ENCODE measurements around the gene RAMP2.
"Not testable (repeated sequence)": the region's sequence is repeated elsewhere in the genome, so short reads cannot be mapped to it uniquely, and the experiment has no call there.

The RAMP2 gene

DNA sequence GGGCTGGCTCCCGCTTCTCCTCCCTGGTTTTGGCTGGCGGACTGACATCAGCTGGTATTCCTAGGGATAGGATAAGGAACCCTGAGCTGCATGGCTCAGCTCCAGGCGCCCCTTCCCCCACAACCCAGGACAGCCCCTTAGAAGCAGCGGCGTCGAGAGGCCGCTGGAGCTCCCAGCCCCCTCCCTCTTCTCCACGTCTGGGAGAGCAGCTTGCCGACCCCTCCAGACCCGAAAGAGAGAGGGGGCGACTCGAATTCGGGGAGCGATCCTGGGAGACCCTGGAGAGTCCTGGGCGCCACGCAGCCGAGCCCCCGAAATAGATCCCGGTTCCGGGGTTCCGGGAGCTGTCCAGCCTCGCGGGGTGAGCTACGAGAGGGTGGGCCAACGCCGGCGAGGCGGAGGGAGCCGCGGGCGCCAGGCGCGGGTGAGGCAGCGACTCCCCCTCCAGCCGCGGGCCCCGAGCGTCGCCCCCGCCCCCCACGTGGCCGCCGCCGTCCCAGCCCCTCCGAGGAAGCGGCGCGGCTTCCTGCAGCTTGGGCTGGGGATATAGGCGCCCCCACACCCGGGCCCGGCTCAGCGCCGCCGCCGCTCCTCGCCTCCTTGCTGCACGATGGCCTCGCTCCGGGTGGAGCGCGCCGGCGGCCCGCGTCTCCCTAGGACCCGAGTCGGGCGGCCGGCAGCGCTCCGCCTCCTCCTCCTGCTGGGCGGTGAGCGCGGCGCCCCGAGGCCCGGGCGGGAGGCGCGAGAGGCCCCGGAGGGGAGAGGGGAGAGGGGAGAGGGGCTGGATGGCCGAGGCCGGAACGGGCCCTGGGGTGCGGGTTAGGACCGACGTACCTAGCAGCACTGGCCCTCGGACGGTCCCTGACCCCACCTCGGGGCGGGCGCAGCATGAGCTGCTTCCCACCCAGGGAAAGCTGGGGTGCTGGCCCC, at the start of gene RAMP2:
Gene RAMP2, plus strand, starts transcription at position 576 of the 930 bp plus-strand sequence. Its CDS starts 35 bp downstream, at position 611.
- DNase-seq: peak; percentile 19

GRCh38 chr17:42720996-42721583, 39.9 kb upstream of the RAMP2 start:
- peak; percentile 67 for DNase-seq

- no peak for DNase-seq
Observed at GRCh38 chr17:42723636-42724035, 37.4 kb upstream of the RAMP2 start.

DNA sequence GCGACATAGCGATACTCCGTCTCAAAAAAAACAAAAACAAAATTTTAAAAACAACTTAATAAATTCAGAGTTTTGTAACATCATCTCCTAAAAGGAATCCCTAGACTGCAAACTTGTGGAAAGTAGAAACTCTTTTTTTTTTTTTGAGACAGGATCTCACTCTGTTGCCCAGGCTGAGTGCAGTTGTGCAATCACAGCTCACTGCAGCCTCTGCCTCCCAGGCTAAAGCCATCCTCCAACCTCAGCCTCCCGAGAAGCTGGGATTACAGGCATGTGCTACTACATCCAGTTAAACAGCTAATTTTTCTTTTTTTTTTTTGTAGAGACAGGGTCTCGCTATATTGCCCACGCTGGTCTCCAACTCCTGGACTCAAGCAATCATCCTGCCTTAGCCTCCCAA, 35.9 kb upstream of the RAMP2 start:
- DNase-seq: no peak

GRCh38 chr17:42740699-42741098, 20.3 kb upstream of the RAMP2 start:
- no peak for DNase-seq

GRCh38 chr17:42742916-42743315, 18.1 kb upstream of the RAMP2 start:
- DNase-seq: not testable (repeated sequence)

GRCh38 chr17:42743595-42744282, 17.3 kb upstream of the RAMP2 start:
- peak; percentile 18 for DNase-seq

DNA sequence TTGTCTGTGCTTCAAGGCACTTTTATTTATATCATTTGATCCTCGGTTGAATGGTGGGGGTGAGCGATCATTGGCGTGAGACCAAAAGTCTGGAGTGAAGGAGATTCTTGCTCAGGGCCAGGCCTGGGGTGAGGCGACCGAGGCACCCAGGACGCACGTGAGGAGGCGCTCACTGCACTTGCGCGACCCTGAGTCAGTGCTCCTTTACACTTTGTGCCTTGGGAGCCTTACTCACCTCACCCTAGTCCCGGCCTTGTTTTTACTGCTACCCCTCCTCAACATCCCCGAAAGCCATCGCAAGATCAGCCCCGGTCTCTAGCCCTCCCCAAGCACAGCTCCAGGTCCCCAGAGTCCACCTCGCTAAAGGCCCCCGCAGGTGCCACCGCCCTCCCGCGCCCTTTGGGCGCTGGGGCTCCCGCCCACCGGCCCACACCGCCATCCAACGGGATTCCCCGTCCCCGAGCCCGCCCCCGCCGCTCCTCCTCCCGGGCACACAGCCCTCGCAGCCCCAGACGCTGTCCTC, 16.7 kb upstream of the RAMP2 start:
- DNase-seq: peak; percentile 55

GRCh38 chr17:42744806-42745617, 16.0 kb upstream of the RAMP2 start, which contains the start of gene EZH1:
EZH1 (minus strand) TSS chr17:42745040; CDS start chr17:42728941, 16,099 bp downstream.
- peak; percentile 92 for DNase-seq

GRCh38 chr17:42748202-42748907, 12.7 kb upstream of the RAMP2 start:
- no peak for DNase-seq

DNA sequence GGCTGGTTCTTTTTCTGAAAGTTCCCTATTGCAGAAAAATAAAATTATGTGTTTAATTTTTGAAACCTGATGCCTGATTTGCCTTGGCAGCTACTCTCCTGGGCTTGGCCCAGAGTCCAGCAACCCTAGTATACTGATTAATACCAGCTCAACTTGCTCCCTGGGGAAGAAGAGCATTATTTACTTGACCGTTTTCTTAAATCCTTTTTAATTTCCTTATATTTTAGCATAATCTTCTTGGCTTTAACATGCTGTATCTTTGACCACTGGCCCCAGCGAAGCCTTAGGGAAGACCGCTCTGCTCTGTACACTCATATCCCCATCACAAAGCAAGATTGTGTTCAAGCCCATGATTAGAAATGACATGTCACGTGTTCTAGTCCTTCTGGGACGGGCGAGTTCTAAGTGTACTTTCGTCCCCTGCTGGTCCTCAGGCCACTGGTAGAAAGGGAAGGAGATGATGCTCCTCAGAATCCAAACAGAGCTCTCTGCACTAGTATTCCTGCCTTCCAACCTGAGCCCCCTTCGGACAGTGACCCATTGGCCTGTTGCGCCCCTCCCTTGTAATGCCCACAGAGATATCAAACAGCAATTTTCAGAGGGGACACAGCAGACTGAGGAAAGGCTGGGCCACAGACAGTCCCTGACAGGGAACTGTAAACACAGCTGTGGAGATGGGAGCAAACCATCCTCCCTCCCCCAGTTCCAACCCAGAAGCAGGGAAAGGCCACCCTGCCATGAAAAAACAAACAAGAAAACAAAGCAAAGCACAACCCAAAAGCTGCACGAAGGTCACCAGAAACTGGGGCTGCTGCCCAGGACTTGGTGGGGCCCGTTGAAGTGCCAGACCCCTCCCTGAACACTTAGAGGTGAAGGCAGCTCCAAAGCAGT, 11.9 kb upstream of the RAMP2 start:
- DNase-seq: no peak

- no peak for DNase-seq
Observed at GRCh38 chr17:42750739-42751344, 10.2 kb upstream of the RAMP2 start.

- peak; percentile 11 for DNase-seq
Observed at GRCh38 chr17:42751628-42752027, 9.4 kb upstream of the RAMP2 start.

GRCh38 chr17:42754782-42755181, 6.2 kb upstream of the RAMP2 start:
- DNase-seq: no peak

DNA sequence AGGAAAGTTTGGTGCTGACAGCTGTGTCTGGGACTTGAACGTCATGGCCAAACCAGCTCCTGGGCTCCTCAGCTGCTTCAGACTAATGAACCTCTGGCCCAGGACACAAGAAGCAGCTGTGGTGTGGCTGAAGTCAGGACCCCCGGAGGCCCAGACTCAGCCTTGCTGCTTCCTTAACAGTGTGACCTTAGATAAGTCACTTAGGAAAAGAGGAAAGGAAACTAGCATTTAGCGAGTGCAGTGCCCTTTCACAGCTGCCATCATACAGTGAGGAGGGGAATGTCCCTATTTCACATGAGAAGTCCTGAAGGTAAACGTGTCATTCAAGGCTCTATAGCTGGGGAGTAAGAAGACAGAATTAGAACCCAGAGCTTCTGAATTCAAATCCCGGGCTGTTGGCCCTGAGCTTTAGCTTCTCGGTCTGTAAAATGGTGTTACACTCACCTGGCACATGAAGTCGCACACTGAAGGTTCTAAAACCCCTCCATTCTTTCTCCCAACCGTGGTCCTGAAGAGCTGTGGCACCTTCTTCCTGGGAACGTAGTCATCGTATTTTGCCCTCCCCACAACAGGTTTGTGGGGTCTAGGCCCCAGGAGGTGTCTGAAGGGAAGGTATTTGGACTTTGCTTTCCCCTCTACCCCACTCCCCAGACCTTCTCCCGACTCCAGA, 910 bp upstream of the RAMP2 start:
- no peak for DNase-seq

GRCh38 chr17:42761638-42762037, 611 bp downstream of the RAMP2 start:
- no peak for DNase-seq

- no peak for DNase-seq
Observed at GRCh38 chr17:42766124-42766523, 5.1 kb downstream of the RAMP2 start.

DNA sequence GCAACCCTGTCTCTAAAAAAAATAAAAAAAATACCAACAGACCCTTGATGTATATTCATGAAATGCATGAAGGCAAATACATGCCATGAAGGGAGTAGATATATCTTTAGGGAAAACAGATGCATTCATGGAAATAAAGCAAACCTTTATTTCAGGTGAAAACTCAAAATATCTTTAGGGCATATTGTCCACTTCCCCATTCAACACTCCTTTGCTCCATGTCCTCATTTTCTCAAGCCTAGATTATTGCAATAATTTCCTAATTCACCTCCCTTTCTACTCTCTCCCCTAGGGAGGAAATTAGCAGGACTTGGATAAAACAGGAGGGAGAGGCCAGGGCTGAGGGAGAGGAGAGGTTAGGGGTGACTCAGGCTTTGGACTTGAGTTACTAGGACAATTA, 6.5 kb downstream of the RAMP2 start:
- no peak for DNase-seq

DNA sequence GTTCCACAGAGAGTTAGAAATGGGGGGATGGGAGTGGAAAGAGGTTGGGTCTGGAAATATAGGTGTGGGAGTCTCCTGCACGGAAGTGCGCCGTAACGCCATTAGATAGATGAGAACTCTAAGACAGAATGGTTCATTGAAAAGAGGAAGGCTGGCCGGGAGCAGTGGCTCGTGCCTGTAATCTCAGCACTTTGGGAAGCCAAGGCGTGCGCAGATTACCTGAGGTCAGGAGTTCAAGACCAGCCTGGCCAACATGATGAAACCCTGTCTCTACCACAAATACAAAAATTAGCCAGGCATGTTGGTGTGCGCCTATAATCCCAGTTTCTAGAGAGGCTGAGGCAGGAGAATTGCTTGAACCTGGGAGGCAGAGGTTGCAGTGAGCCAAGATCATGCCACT, 7.0 kb downstream of the RAMP2 start:
- not testable (repeated sequence) for DNase-seq

GRCh38 chr17:42769964-42770363, 8.9 kb downstream of the RAMP2 start:
- DNase-seq: not testable (repeated sequence)
